Hepatocyte (in vitro differentiated cells): ENCODE data around the gene PRSS56.

Source experiments
- EZH2 ChIP-seq: fragments of 200-600 bp; sonication (generic); IDR thresholded peaks from 2 replicates; pipeline ENCODE4 v1.6.1; 2016; ENCODE audit warnings: antibody characterized with exemption, mild to moderate bottlenecking, borderline replicate concordance
- TF ChIP-seq, protein P1 (sequence below): fragments of 200-600 bp; sonication (generic); IDR thresholded peaks from 2 replicates; pipeline ENCODE4 v1.5.1; 2016; ENCODE audit warnings: antibody characterized with exemption, mild to moderate bottlenecking; ENCODE audit not compliant: poor library complexity

DNA sequence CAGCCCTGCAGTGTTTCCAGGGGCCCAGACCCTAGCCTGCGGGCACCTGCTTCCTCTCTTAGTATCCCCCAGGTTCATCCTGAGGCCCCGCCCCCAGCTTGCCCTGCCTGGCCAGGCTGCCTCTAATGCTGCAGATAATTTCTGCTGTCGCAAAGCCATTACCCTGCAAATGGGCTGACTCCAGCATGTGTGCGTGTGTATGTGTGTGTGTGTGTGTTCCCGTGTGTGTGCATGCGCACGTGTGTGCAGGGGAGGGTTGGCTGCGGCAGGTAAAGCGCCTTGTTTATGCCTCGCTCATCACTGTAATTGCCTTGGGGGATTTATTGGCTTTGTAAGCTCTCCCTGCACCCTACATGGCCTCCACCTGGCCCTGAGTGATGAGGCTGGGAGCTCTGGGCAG is 7.6 kb upstream of the PRSS56 start:
- no peak for TF ChIP-seq EZH2
- TF ChIP-seq, protein P1, sequence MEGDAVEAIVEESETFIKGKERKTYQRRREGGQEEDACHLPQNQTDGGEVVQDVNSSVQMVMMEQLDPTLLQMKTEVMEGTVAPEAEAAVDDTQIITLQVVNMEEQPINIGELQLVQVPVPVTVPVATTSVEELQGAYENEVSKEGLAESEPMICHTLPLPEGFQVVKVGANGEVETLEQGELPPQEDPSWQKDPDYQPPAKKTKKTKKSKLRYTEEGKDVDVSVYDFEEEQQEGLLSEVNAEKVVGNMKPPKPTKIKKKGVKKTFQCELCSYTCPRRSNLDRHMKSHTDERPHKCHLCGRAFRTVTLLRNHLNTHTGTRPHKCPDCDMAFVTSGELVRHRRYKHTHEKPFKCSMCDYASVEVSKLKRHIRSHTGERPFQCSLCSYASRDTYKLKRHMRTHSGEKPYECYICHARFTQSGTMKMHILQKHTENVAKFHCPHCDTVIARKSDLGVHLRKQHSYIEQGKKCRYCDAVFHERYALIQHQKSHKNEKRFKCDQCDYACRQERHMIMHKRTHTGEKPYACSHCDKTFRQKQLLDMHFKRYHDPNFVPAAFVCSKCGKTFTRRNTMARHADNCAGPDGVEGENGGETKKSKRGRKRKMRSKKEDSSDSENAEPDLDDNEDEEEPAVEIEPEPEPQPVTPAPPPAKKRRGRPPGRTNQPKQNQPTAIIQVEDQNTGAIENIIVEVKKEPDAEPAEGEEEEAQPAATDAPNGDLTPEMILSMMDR, result no peak
